Upper lobe of left lung (tissue), 4 donors: ENCODE results near the gene FDX2.

Experiments
- CTCF ChIP-seq, 6 experiments: fragments of 450-650 bp in 4 of 6; fragments of 200-600 bp in 2 of 6; sonication (generic) in 2 of 6; IDR thresholded peaks; one replicate each; pipeline ENCODE4 v1.5.1; 2016 to 2019; ENCODE audit warnings: antibody characterized with exemption in 6 of 6
- EP300 ChIP-seq, 4 donors: sonication (generic); formaldehyde crosslinking; IDR thresholded peaks; one replicate each; pipeline ENCODE4 v1.5.1; 2017; ENCODE audit warnings: antibody characterized with exemption in 4 of 4, control low read depth in 2 of 4
- POLR2A ChIP-seq, 4 donors: fragments of 450-650 bp; IDR thresholded peaks; one replicate each; pipeline ENCODE4 v1.5.1; 2016 to 2017; ENCODE audit warnings: antibody characterized with exemption in 4 of 4, mild to moderate bottlenecking in 2 of 4

- TF ChIP-seq CTCF (IDR thresholded peaks at IDR 0.05), result no peak
- TF ChIP-seq POLR2A (IDR thresholded peaks at IDR 0.05), result no peak
- no peak for TF ChIP-seq EP300 (IDR thresholded peaks at IDR 0.05)
Observed at GRCh38 chr19:10289167-10289835, 26.5 kb downstream of the FDX2 start.
